Measurements from ENCODE around the gene WIPF2. TPM values are rescaled to one million over a fixed set of nuclear protein-coding genes. Genes with fewer than 3 reads are reported as not detected.

Gene WIPF2
- total RNA-seq, 2 experiments from 2014 or later = 17.3 to 21.3 TPM

GRCh38 chr17:40293363-40293762 is 74.3 kb downstream of the WIPF2 start:
- H3K27me3 Mint-ChIP-seq = no peaks in the 10 kb centered on the region
- H3K9me3 ChIP-seq (ENCODE audit: control insufficient read depth in 1 of 2, insufficient read depth in 1 of 2, low read length in 2 of 2) = no peaks in the 10 kb centered on the region
- ATAC-seq (ENCODE audit: poor library complexity) = no peak
- no peaks in the 10 kb centered on the region for H3K27me3 ChIP-seq (ENCODE audit: control insufficient read depth in 1 of 2, insufficient read depth in 2 of 2, low read length in 2 of 2)
- H3K36me3 ChIP-seq (ENCODE audit: insufficient read depth, low read length) = no peaks in the 10 kb centered on the region
- no peak overlapping the region for H3K4me3 Mint-ChIP-seq
- H3K36me3 Mint-ChIP-seq (ENCODE audit: low read depth) = no peaks in the 10 kb centered on the region
- no peak overlapping the region for H3K27ac Mint-ChIP-seq
- DNase-seq = no peak
- ChIA-PET POLR2A (no interaction called here), CTCF (interaction anchor here (1.1 kb wide), 1 partner anchor 9 kb away, joined by 3 read pairs; no protein-coding TSS in a partner anchor)
- H3K4me1 ChIP-seq (ENCODE audit: insufficient read depth, low read length) = peaks cover 10% of the 10 kb centered on the region
- TF ChIP-seq CTCF (IDR thresholded peaks at IDR 0.05) = no peak
- intact Hi-C loops (cut with DNase I, micrococcal nuclease) = no loop called here
- H3K4me3 ChIP-seq (ENCODE audit: low read length) = no peak overlapping the region
- no peak overlapping the region for H3K27ac ChIP-seq (ENCODE audit: low read depth in 1 of 2, low read length in 2 of 2)
- H3K4me1 Mint-ChIP-seq (ENCODE audit: low read depth) = peaks cover 7% of the 10 kb centered on the region
- no peaks in the 10 kb centered on the region for H3K9me3 Mint-ChIP-seq

- Mint-ChIP-seq H3K9me3 (no peaks in the 10 kb centered on the region), H3K27me3 (no peaks in the 10 kb centered on the region), H3K4me3 (no peak overlapping the region), H3K27ac (no peak overlapping the region), H3K36me3 (ENCODE audit: low read depth) (no peaks in the 10 kb centered on the region), H3K4me1 (ENCODE audit: low read depth) (peaks cover 3% of the 10 kb centered on the region)
- no peak overlapping the region for H3K4me3 ChIP-seq (ENCODE audit: low read length)
- ATAC-seq (ENCODE audit: poor library complexity) (no peak), DNase-seq (no peak)
- no peaks in the 10 kb centered on the region for H3K36me3 ChIP-seq (ENCODE audit: insufficient read depth, low read length)
- H3K27ac ChIP-seq (ENCODE audit: low read depth in 1 of 2, low read length in 2 of 2) = no peak overlapping the region
- intact Hi-C loops (cut with DNase I, micrococcal nuclease) = no loop called here
- H3K4me1 ChIP-seq (ENCODE audit: insufficient read depth, low read length) = peaks cover under 1% of the 10 kb centered on the region
- ChIA-PET CTCF (interaction anchor here (0.9 kb wide), 1 partner anchor 59 kb away, joined by 3 read pairs; no protein-coding TSS in a partner anchor), POLR2A (no interaction called here)
- no peaks in the 10 kb centered on the region for H3K9me3 ChIP-seq (ENCODE audit: control insufficient read depth in 1 of 2, insufficient read depth in 1 of 2, low read length in 2 of 2)
- no peak for TF ChIP-seq CTCF (IDR thresholded peaks at IDR 0.05)
- no peaks in the 10 kb centered on the region for H3K27me3 ChIP-seq (ENCODE audit: control insufficient read depth in 1 of 2, insufficient read depth in 2 of 2, low read length in 2 of 2)
Observed at GRCh38 chr17:40295488-40296436, 76.7 kb downstream of the WIPF2 start.

DNA sequence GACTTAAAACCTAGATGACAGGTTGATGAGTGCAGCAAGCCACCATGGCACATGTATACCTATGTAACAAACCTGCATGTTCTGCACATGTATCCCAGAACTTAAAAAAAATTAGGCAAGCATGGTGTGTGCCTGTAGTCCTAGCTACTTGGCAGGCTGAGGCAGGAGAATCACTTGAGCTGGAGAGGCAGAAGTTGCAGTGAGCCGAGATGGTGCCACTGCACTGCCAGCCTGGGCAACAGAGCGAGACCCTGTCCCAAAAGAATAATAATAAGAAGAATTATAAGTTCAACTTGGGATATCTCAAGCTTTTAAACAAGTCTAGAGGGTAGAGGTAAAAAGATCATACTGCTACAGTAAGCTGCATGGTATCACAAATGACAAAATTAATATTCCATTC is 78.4 kb downstream of the WIPF2 start:
- Histone ChIP-seq H3K27me3 (ENCODE audit: control insufficient read depth in 1 of 2, insufficient read depth in 2 of 2, low read length in 2 of 2) (no peaks in the 10 kb centered on the region), H3K36me3 (ENCODE audit: insufficient read depth, low read length) (no peaks in the 10 kb centered on the region), H3K4me3 (ENCODE audit: low read length) (no peak overlapping the region), H3K4me1 (ENCODE audit: insufficient read depth, low read length) (no peaks in the 10 kb centered on the region), H3K27ac (ENCODE audit: low read depth in 1 of 2, low read length in 2 of 2) (no peak overlapping the region), H3K9me3 (ENCODE audit: control insufficient read depth in 1 of 2, insufficient read depth in 1 of 2, low read length in 2 of 2) (no peaks in the 10 kb centered on the region)
- CTCF ChIA-PET = interaction anchor here (0.6 to 2.5 kb wide), 3 partner anchors 8 to 57 kb away, joined by 3 to 8 read pairs (median 5); no protein-coding TSS in a partner anchor
- no peaks in the 10 kb centered on the region for H3K27me3 Mint-ChIP-seq
- POLR2A ChIA-PET = no interaction called here
- intact Hi-C loops (cut with DNase I, micrococcal nuclease) = no loop called here
- DNase-seq (no peak), ATAC-seq (ENCODE audit: poor library complexity) (no peak)
- H3K4me3 Mint-ChIP-seq = no peak overlapping the region
- no peak for TF ChIP-seq CTCF (IDR thresholded peaks at IDR 0.05)
- no peaks in the 10 kb centered on the region for H3K4me1 Mint-ChIP-seq (ENCODE audit: low read depth)
- no peak overlapping the region for H3K27ac Mint-ChIP-seq
- H3K36me3 Mint-ChIP-seq (ENCODE audit: low read depth) = no peaks in the 10 kb centered on the region
- no peaks in the 10 kb centered on the region for H3K9me3 Mint-ChIP-seq
